ENCODE measurements around the gene SPINK1.
"Not testable (repeated sequence)": the region's sequence is repeated elsewhere in the genome, so short reads cannot be mapped to it uniquely, and the experiment has no call there.

Gene SPINK1, protein sequence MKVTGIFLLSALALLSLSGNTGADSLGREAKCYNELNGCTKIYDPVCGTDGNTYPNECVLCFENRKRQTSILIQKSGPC

DNA sequence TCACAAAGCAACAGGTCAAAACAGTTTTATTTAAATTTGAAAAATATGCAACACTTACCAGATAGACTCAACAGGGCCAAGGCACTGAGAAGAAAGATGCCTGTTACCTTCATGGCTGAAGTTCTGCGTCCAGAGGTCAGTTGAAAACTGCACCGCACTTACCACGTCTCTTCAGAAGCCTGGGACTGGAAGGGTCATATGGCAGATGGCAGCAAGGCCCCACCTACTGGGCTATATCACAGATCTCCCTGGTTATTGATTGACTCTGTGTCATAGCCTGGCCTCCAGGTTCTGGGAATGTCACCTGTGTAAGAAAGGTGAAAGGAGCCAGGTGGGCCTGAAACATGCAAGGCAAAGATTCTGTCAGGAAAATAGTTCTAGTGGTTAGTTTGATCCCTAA, at the start of gene SPINK1:
SPINK1 (minus strand) TSS at position 207 of the 400 bp plus-strand sequence; CDS start at position 113, 94 bp downstream.
- DNase-seq (ENCODE audit: low read depth, low spot score) = no peak

DNA sequence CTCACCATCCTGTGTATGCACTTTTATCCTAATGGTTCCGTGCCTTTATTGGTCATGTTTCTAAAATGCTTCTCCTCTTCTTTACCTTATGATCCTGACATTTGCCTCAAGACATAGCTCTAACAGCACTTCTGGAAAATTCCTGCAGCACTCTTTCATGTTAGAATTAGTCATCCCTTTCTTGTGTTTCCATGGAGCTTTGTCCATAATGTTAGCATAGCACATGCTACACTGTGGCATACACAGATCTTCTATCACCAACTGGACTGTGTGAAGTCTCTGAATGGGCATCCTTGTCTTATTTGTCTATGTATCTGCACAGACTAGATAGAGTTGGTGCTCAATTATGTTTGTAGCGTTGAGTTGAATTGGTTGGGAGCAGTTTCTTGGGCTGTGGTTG, 49.0 kb upstream of the SPINK1 start:
- no peak for DNase-seq (ENCODE audit: low read depth, low spot score)

DNA sequence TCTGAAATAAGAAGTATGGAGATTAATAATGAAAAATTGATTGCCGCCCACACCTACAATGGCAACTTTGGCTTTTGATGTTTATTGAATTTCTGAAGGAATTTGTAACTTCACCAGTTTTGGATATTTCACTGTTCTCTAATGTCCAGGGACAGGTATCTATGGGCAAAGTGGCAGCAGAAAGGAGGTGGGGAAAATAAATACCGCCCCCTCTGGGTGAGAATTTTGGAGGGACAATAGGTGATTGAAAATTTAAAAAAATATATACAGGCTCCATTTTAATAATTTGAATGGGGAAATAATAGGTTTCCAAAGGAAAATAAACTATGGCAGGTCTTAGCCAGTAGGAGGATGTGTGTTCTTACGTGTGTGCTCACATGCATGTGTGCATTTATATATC, 48.3 kb upstream of the SPINK1 start:
- DNase-seq (ENCODE audit: low read depth, low spot score) = no peak

DNA sequence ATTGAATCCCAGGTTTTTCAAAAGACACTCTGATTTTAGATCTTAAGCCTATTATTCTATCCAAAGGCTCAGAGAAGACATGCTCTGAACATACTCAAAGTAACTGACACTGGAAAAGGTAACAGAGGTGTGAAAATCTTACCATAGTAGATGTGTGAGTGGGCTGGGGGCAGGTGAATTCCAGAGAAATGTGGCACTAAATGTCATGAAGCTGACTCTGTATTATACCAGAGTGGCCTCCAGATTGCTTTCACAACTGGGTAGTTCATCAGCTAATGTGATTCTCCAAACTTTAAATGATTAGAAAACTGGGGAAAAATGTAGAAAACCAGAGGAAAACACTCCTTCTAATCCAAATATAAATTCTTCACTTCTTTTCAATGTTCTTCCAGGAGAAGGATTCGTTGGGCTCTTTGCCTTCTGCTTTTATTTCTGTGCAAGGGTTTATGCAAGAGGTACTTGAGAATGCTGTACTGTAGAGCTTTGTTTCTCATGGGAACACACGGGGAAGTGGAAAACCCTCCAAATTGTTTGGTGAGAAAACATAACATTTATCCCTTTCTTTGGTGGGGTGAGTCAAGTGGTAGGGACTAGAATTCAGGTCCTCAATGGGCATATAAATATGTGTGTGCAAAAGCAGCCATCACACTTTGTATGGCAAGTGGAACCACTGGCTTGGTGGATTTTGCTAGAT, 46.7 kb upstream of the SPINK1 start, which contains the start of gene SCGB3A2:
SCGB3A2 (plus strand) TSS at position 646 of the 694 bp plus-strand sequence. CDS start 93 bp downstream, outside the sequence.
- DNase-seq (ENCODE audit: low read depth, low spot score) = no peak

DNA sequence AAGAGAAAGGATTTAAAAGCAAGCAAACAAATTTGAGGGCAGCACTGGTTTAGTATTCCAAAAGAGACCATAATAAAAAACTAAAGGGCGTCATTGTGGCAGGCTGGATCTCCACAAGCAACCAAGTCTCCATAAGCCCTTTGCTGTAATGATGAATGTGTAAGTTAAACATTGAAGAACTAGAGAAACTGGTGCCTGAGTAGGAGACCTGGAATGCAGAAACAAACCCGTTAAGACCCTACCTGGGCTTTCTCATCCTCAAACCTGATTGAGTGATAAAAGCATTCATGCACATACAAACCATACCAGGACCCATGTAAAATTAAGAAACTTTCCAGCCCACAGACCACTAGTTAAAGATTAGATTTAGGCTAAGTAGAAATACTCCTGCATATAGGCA, 45.2 kb upstream of the SPINK1 start:
- DNase-seq (ENCODE audit: low read depth, low spot score) = no peak

DNA sequence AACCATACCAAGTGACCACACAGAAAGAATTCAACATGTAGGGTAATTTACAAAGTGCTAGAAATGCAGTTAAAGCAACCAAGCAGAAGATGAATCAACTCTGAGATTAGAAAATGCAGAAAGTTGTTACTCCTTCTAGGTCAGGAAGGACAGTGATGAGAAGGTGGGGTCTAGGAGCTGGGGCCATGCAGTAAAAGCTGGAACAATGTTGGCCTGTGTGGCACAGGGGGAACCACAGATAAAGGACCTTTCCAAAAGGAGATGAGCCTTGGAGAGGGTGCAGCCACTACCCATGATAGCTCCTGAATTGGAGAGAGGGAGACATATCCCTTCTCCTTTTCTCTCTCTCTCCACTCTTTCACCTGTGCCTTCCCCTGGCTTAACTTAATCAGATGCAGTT, 44.7 kb upstream of the SPINK1 start:
- no peak for DNase-seq (ENCODE audit: low read depth, low spot score)

DNA sequence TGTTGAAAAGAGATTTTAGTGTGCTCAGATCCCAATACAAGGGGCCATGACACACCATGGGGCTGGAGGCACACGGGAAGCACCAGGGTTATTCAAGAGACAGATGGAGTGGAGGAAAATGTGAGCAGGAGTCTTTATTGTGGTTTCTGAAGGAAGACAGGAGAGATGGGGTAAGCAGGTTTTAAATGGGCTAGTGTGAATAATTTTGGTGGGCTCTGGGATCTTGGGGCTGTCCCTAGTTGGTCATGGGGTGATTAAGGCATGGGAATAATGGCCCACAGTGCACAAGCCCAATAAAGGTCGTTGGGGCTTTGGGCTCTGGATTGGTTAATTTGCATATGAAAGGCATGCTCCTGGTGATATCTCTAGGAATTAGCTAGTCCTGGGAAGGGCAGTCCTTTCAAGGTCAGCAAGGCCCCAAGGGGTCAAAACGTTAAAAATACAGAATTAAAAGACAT, 43.5 kb upstream of the SPINK1 start:
- DNase-seq (ENCODE audit: low read depth, low spot score) = no peak

DNA sequence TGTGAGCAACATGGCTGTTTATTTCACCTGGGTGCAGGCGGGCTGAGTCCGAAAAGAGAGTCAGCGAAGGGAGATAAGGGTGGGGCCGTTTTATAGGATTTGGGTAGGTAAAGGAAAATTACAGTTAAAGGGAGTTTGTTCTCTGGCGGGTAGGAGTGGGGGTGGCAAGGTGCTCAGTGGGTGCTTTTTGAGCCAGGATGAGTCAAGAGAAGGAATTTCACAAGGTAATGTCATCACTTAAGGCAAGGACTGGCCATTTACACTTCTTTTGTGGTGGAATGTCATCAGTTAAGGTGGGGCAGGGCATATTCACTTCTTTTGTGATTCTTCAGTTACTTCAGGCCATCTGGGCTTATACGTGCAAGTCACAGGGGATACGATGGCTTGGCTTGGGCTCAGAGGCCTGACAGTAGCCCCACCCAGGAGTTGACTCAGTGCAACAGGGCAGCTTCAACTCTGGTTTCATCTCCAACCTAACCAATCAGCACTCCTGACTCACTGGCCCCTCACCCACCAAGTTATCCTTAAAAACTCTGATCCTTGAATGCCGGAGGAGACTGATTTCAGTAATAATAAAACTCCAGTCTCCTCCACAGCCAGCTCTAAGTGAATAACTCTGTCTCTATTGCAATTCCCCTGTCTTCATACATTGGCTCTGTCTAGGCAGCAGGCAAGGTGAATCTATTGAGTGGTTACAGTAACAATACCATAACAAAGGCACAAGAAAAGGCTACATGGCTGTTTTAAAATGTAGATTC, 42.8 kb upstream of the SPINK1 start:
- DNase-seq (ENCODE audit: low read depth, low spot score) = not testable (repeated sequence)

DNA sequence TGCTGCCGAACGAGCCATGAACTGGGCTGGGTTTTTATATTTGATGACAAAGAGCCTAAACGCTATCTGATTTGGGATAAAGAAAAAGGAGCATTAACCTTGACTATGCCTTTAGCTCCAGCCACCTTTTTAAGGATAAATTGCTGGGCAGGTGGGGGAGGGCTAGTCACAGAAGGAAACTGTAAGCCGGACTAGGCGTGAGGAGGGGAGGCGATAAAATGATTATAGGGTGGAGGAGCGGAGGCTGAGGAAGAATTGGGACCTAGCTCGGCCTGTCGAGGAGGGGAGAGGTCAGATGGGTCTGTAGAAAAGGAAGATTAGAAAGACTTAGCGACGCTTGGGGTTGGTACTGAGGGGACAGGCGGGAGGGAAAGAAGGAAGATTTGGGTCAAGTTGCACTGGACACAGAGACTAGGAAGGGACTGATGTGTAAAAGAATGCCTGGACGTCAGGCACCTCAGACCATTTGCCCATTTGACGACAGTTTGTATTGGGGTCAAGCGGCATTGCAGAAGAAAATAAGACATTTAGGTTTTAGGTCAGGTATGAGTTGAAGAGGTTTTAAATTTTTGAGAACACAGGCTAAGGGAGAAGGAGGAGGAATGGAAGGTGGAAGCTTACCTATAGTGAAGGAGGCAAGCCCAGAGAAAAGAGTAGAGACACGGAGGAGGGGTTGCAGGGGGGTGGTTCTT, 41.4 kb upstream of the SPINK1 start:
- DNase-seq (ENCODE audit: low read depth, low spot score) = not testable (repeated sequence)

DNA sequence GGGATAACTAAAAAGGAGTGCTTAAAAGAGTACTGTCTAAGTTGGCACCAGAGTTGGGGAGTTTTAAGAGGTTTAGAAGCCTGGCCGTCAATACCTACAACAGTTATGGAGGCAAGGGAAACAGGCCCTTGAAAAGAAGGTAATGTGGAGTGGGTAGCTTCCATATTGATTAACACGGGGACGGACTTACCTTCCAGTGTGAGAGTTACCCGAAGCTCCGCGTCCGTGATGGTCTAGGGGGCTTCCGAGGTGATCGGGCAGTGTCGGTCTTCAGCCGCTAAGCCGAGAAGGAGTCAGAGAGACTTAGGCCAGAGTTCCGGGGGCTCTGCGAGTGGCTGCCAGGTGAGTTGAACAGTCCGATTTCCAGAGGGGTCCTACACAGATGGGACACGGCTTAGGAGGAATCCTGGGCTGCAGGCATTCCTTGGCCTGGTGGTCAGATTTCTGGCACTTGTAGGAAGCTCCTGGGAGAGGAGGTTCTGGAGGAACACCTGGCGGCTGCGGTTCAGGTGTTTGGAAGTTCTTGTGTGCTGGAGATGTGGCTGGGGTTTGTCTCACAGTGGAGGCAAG, 40.6 kb upstream of the SPINK1 start:
- not testable (repeated sequence) for DNase-seq (ENCODE audit: low read depth, low spot score)

DNA sequence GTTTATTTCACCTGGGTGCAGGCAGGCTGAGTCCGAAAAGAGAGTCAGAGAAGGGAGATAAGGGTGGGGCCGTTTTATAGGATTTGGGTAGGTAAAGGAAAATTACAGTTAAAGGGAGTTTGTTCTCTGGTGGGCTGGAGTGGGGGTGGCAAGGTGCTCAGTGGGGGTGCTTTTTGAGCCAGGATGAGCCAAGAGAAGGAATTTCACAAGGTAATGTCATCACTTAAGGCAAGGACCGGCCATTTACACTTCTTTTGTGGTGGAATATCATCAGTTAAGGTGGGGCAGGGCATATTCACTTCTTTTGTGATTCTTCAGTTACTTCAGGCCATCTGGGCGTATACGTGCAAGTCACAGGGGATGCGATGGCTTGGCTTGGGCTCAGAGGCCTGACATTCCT, 38.4 kb upstream of the SPINK1 start:
- DNase-seq (ENCODE audit: low read depth, low spot score) = not testable (repeated sequence)

DNA sequence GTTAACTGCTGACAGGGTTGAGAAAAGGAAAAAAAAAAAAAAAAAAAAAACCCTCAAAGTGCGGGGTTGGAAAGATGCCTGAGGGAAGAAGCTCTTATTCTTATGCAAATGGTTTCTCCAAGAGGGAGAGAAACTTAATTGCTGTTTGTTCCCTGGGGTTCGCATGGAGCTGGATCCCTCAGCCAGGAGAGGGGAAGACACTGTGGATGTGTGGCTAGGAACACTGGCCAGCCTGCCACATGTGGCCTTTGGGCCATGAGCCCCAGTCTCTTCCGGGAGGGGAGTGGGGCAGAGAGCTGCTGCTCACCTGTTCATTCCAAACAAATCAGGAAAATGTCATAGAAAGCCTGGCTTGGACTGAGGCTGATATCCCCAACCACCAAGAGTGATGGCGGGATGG, 37.6 kb upstream of the SPINK1 start:
- DNase-seq (ENCODE audit: low read depth, low spot score) = no peak

DNA sequence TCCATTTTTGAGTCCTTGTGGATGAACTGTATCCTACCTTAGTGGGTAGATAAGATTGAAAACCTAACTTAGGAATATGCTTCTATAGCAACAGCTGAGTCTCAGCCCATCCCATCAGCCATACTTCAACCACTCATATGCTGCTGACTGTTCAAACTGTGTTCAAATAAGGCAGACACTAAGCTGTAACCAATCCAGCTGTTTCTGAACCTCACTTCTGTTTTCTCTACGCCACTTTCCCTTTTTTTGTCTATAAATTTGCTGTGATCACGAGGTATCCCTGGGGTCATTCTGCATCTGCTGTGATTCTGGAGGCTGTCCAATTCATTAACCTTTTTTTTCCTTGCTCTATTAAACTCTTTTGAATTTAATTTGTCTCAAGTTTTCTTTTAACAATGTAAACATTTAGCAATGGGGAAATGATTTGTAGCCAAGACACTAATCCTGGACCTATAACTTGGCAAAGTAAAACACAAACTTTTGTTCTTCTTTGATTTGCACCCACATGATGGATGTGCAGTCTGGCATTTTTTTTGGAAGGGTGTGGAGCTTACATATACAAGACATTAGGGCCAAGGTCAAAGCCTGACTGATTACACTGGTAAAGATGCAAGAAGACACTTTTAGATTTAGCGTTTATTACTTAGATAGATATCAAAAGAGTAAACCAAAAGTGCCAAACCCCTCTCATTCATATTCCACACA, 32.1 kb upstream of the SPINK1 start:
- DNase-seq (ENCODE audit: low read depth, low spot score) = no peak

DNA sequence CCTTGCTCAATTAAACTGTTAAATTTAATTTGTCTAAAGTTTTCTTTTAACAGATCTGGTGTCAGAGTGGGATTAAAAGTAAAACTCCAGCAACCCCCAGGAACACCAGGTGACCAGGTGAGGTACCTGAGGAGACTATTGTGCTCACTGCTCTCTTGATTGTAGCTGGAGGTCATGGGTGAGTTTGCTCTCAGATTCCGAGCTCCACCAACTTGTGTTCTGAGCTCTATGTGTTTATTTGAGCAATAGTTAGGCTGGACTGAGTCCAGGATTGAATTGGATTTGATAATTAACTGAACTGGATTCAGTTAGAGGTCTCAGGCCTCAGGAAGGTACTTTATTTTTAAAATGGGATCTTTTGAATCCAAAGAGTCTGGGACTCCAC, 29.2 kb upstream of the SPINK1 start:
- DNase-seq (ENCODE audit: low read depth, low spot score) = no peak

DNA sequence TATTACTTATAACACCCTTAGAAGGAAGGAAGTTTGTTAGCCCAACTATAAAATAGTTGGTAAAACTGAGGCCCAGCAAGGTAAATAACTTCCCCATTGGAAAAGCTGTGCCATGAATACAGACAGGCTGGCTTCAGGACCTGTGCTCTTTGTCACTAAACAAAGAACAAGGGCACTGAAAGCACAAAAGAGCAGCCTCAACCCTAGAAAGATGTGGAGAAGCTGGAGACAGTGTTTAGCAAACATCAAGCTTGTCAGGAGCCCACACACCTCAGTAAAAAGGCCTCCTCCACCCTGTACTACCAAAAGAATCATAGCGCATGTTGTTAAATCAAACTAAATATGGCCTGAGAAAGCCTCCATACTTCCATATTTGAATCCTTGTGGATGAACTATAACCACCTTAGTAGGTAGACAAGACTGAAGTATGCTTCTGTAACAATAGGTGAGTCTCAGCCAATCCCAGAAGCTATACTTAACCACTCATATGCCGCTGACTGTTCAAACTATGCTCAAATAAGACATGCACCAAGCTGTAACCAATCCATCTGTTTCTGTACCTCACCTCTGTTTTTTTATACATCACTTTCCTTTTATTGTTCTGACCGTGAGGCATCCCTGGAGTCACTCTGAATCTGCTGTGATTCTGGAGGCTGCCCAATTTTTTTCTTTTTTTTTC, 28.6 kb upstream of the SPINK1 start:
- DNase-seq (ENCODE audit: low read depth, low spot score) = no peak

DNA sequence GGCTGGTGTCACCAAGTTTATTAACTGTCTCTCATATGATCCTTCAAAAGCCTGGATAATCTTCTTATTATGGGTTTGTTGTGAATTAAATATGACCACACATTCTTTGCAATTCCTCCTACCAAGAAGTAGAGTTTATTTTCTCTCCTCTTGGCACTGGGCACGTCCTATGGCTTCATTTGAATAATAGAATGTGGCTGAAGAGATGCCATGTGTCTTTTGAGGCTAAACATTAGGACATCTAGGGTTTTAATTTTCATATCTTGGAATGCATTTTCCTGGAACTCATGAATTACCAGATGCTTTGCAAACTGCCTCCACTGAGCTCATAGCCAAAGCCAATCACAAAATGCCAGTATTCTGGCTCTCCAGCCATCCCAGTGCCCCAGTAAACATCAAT, 27.1 kb upstream of the SPINK1 start:
- no peak for DNase-seq (ENCODE audit: low read depth, low spot score)

DNA sequence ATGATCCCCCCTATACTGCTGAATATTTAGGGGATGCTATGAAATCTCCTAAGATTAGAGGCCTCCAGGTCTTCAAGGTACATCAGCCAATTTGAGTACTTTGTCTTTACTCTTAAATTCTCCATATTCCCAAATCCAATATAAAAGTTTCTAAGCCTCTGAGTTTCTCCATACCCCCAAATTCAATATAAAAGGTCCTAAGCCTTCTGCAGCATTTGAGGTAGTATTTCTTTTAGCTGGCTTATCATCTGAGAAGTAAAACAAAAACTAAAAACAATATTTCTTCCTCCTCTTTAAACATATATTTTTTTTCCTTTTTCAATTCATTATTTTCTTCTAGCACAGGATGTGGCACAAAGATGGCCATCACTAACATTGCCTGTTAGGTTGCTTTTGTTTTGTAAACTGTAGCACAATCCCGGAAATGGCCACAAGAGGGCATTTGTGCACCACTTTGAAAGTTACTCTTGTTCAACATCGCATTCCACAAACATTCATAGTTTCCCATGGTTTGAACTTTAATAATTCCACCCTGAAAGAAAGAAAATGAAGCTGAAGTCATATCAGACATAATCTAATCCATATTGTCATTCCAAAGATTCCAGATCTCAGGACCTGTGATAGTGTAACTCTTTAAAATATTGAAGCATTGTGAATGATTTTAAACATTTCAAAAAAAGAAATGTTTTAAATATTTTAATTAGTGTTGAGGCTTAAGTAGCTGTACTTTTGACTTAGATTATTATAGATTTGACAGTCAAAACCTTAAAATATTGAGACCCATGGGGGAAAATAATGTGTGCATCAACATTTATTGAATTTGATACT, 26.0 kb upstream of the SPINK1 start:
- DNase-seq (ENCODE audit: low read depth, low spot score) = peak; percentile 10

DNA sequence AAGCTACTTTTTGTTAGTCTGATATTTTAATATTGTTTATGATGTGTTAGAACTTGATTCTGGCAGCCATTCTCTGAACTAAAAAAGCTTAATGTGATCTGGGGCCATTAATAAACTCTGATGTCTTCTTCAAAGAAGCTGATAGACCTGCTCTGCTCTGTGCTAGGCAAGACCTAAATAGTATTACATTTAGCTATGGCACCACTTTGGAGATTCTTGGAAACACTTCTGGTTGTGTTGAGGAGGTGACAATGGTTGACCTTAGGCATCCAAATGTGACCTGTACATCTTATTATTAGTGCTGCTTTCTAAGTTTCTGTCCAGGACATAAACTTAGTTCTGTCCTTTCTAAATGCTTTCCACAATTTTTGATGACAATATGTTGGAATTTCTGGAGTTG, 25.3 kb upstream of the SPINK1 start:
- DNase-seq (ENCODE audit: low read depth, low spot score) = no peak

DNA sequence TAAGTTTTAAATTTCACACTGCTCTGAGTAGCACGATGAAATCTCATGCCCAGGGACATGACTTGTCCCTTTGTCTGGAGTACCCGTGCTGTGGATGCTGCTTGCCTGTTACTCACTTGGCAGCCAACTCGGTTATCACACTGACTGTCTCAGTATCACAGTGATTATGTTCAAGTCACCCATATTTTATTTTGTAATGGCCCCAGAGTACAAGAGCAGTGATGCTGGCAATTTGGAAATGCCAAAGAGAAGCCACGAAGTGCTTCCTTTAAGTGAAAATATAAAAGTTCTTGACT, 24.3 kb upstream of the SPINK1 start:
- DNase-seq (ENCODE audit: low read depth, low spot score) = no peak
